HepG2 (cell line): ENCODE data around the gene CEBPE. TPM values are rescaled to one million over a fixed set of nuclear protein-coding genes. Genes with fewer than 3 reads are reported as not detected.
A peak's percentile ranks its signal among the peaks of the same experiment; 100 is the strongest.

Source experiments
- ATAC-seq: fragments of 200-7000 bp; cut with Tn5 transposase; 3 replicates; pipeline ENCODE4 v1.9.1; 2020; ENCODE audit warnings: mild to moderate bottlenecking, moderate library complexity
- BruUV-seq: library from RNA; stranded (reverse); fragments of 400-500 nt; replicated peaks from 2 replicates; lab custom pipeline; 2021; lab: Mats Ljungman, UMichigan
- CTCF ChIA-PET: fragments of 300-600 bp; formaldehyde crosslinking; extraction: SDS; loops from one replicate; lab custom pipeline; 2021; ENCODE audit warnings: low total read pairs, inconsistent platforms, low intra/inter-chr PET ratio; lab: Yijun Ruan, JAX
- POLR2A ChIA-PET: fragments of 350-600 bp; sonication (Branson Sonifier 250); formaldehyde crosslinking; loops from one replicate; lab custom pipeline; 2020; ENCODE audit warnings: antibody characterized with exemption, inconsistent platforms; lab: Yijun Ruan, JAX
- DNase-seq: peaks from one replicate; pipeline ENCODE4 v3.0.0-alpha.2; 2015; ENCODE audit warnings: low spot score
- FAIRE-seq: peaks from 3 replicates; lab custom pipeline; 2011; peaks lifted over from hg19 to GRCh38; lab: Jason Lieb, UNC
- H2AFZ ChIP-seq: one replicate; pipeline ENCODE4 v1.6.1; 2011; ENCODE audit warnings: low read length, inconsistent platforms
- H3K27ac ChIP-seq: fragments of 300-600 bp; 3 replicates; pipeline ENCODE4 v1.8.0; 2011; ENCODE audit warnings: mixed run types, mild to moderate bottlenecking, mixed read lengths, low read length, inconsistent platforms; ENCODE audit not compliant: insufficient read depth; ENCODE audit errors: extremely low read length
- H3K27me3 ChIP-seq, 2 experiments: fragments of 200-600 bp in 1 of 2; 2 replicates in 1 of 2; 3 replicates in 1 of 2; pipeline versions ENCODE4 v1.6.0 to v1.8.0; 2011; ENCODE audit warnings: low read length in 2 of 2, mild to moderate bottlenecking in 2 of 2, moderate library complexity in 2 of 2, inconsistent platforms in 1 of 2; ENCODE audit not compliant: insufficient read depth in 2 of 2, control insufficient read depth in 1 of 2
- H3K36me3 ChIP-seq, 2 experiments: fragments of 200-600 bp in 1 of 2; replicated peaks in 1 of 2; 2 replicates in 1 of 2; 3 replicates in 1 of 2; pipeline versions ENCODE4 v1.5.1 to v1.8.0; 2011; ENCODE audit warnings: low read length in 2 of 2, inconsistent platforms in 1 of 2; ENCODE audit not compliant: insufficient read depth in 2 of 2, control insufficient read depth in 1 of 2
- H3K4me1 ChIP-seq: 2 replicates; pipeline ENCODE4 v1.5.1; 2012; ENCODE audit warnings: low read length, inconsistent platforms; ENCODE audit not compliant: insufficient read depth
- H3K4me2 ChIP-seq: 2 replicates; pipeline ENCODE4 v1.6.0; 2011; ENCODE audit warnings: low read depth, low read length, inconsistent platforms
- H3K4me3 ChIP-seq, 3 experiments: fragments of 200-600 bp in 1 of 3; sonication (generic), shearing (Covaris generic) in 1 of 3; replicated peaks in 1 of 3; 2 replicates each; pipeline ENCODE4 v1.5.1; 2011 to 2016; ENCODE audit warnings: low read length in 3 of 3, inconsistent platforms in 2 of 3, low read depth in 2 of 3, mild to moderate bottlenecking in 2 of 3, control low read depth in 1 of 3, mixed read lengths in 1 of 3; ENCODE audit not compliant: insufficient read depth in 1 of 3
- H3K79me2 ChIP-seq: one replicate; pipeline ENCODE4 v1.6.1; 2011; ENCODE audit warnings: low read length, inconsistent platforms; ENCODE audit not compliant: insufficient read depth
- H3K9ac ChIP-seq: 2 replicates; pipeline ENCODE4 v1.6.0; 2011; ENCODE audit warnings: mild to moderate bottlenecking, low read depth, low read length, inconsistent platforms; ENCODE audit not compliant: insufficient read depth
- H3K9me3 ChIP-seq: 2 replicates; pipeline ENCODE4 v1.5.1; 2012; ENCODE audit warnings: mild to moderate bottlenecking, low read length
- H4K20me1 ChIP-seq: 2 replicates; pipeline ENCODE4 v1.6.0; 2011; ENCODE audit warnings: inconsistent platforms, mild to moderate bottlenecking, low read length, moderate library complexity; ENCODE audit not compliant: insufficient read depth
- ZNF343 ChIP-seq: sonication (generic); formaldehyde crosslinking; IDR thresholded peaks from 2 replicates; pipeline ENCODE4 v1.4.0; 2020; ENCODE audit warnings: mild to moderate bottlenecking, missing genetic modification reagents
- WGBS: methylation state at CpG from one replicate; pipeline ENCODE4 v1.1.6; 2017; ENCODE audit warnings: low lambda C conversion rate; 5-methylcytosine and 5-hydroxymethylcytosine counted together
- in situ Hi-C: cut with HindIII; loops from 2 replicates; pipeline ENCODE4 v1.10.0; 2017; ENCODE audit warnings: low pct_unique_long_range_greater_than_20kb; ENCODE audit not compliant: extremely low pct_ligation_motif_present
- intact Hi-C: fragments of 100-400 bp; cut with micrococcal nuclease; formaldehyde crosslinking; loops from one replicate; pipeline ENCODE4 v1.10.0; 2022; ENCODE audit not compliant: unreplicated experiment
- polyA plus RNA-seq, 8 experiments: library from polyadenylated mRNA; depleted of rRNA in 3 of 8; stranded (reverse) in 7 of 8; unstranded in 1 of 8; fragments of >200 nt; fragmentation: Illumina TruSeq in 4 of 8; extraction: Trizol in 4 of 8; gene quantifications; 2 replicates each; pipeline versions ENCODE4 v1.2.1 to v1.2.3, GENCODE V29; 2011 to 2016; ENCODE audit warnings: low read depth in 4 of 8, missing spikeins in 1 of 8, mixed read lengths in 1 of 8; ENCODE audit not compliant: insufficient read depth in 1 of 8
- total RNA-seq, 5 experiments: library from RNA; depleted of rRNA; stranded (reverse); fragments of >200 nt; fragmentation: Illumina TruSeq; extraction: Trizol; gene quantifications; 2 replicates each; pipeline ENCODE4 v1.2.3, GENCODE V29; 2016; ENCODE audit warnings: low read depth in 1 of 5
- TF ChIP-seq, protein P1 (sequence below): sonication (generic); formaldehyde crosslinking; IDR thresholded peaks from 2 replicates; pipeline ENCODE4 v1.9.0; 2021; ENCODE audit warnings: missing genetic modification reagents, borderline replicate concordance
- TF ChIP-seq, protein P2 (sequence below): sonication (generic); formaldehyde crosslinking; IDR thresholded peaks from 2 replicates; pipeline ENCODE4 v1.5.1; 2020; ENCODE audit warnings: missing genetic modification reagents, mild to moderate bottlenecking, borderline replicate concordance

CEBPE gene
- total and polyA plus RNA-seq, 2 of the 13 experiments (the other 11 are each of a cell fraction or from before 2014, with no cell fraction given) = 0.09 to 0.11 TPM

DNA sequence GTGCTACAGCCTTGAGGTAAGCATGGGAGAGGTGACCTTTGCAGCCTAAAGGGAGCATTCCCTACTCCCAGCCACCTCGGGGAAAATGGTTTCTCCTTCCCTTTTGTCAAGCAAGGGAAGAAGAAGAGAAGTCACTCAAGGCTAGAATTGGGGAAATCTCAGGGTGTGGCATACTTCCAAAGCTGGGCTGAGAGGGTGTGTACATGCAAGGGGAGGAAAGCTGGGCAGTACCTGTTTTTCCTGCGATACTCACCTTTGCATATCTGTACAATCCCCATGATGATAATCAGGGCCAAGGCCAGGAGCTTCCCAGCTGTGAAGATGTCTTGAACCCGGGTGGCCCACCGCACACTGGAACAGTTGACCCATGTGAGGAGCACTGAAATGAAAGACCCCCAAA lies 23.8 kb upstream of the CEBPE start (continued):
- TF ChIP-seq, protein P1, sequence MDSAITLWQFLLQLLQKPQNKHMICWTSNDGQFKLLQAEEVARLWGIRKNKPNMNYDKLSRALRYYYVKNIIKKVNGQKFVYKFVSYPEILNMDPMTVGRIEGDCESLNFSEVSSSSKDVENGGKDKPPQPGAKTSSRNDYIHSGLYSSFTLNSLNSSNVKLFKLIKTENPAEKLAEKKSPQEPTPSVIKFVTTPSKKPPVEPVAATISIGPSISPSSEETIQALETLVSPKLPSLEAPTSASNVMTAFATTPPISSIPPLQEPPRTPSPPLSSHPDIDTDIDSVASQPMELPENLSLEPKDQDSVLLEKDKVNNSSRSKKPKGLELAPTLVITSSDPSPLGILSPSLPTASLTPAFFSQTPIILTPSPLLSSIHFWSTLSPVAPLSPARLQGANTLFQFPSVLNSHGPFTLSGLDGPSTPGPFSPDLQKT (CRISPR knock-in tag) = no peak

DNA sequence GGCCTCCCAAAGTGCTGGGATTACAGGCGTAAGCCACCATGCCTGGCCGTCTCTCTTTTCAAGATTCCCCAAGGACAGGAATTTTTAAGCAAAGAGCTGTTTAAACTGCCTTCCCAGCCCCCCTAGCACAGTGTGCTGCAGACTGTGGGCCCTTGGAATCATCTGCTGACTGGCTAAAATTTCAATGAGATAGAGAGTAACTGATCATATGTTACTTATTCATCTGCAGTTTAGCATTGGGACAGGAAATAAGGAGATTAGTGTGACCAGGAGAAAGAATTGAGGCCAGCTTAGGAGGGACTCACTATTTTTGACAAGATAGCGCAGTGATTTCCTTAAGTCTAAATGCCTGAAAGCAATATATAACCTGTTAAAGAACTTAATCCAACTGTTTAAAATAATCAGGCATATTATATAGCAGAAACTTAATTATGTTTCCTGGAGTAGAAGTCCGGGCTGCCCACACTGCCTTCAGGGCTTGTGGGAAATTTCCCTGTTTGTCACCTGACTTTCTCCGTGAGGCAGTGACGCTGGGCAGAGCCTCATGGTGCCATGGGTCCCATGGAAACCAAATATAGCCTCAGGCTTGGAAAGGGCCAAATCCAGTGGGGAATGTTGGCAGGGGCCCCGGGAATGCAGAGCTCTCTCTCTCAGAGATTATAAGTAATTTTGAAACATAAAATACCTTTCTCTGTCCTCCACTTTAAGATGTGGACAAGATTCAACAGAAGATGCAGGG lies 22.8 kb upstream of the CEBPE start:
- no peak overlapping the region for H3K27ac ChIP-seq
- peaks cover 7 to 61% of the 10 kb centered on the region in 2 experiments for H3K27me3 ChIP-seq
- no TSS peak for BruUV-seq
- no peak overlapping the region for H3K9ac ChIP-seq
- H3K4me1 ChIP-seq = peaks cover 10% of the 10 kb centered on the region
- FAIRE-seq (no peak), DNase-seq (no peak), ATAC-seq (no peak)
- no peaks in the 10 kb centered on the region for H3K9me3 ChIP-seq
- POLR2A ChIA-PET = no interaction called here
- H4K20me1 ChIP-seq = no peaks in the 10 kb centered on the region
- no peaks in the 10 kb centered on the region for H3K79me2 ChIP-seq
- intact Hi-C loops = no loop called here
- TF ChIP-seq ZNF343 (CRISPR knock-in tag) = 0 out of 2 replicates have a peak, but pooled peaks have one; percentile 25
- TF ChIP-seq, protein P2, sequence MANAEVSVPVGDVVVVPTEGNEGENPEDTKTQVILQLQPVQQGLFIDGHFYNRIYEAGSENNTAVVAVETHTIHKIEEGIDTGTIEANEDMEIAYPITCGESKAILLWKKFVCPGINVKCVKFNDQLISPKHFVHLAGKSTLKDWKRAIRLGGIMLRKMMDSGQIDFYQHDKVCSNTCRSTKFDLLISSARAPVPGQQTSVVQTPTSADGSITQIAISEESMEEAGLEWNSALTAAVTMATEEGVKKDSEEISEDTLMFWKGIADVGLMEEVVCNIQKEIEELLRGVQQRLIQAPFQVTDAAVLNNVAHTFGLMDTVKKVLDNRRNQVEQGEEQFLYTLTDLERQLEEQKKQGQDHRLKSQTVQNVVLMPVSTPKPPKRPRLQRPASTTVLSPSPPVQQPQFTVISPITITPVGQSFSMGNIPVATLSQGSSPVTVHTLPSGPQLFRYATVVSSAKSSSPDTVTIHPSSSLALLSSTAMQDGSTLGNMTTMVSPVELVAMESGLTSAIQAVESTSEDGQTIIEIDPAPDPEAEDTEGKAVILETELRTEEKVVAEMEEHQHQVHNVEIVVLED (CRISPR knock-in tag) = no peak
- no peak overlapping the region for H3K4me3 ChIP-seq
- no peak overlapping the region for H2AFZ ChIP-seq
- WGBS = 16% methylated on average over 7 of the region's 7 CpGs
- CTCF ChIA-PET = no interaction called here
- in situ Hi-C loops = no loop called here
- no peaks in the 10 kb centered on the region for H3K36me3 ChIP-seq
- no peak overlapping the region for H3K4me2 ChIP-seq
